HCT116 (cell line): ENCODE results near the gene KCTD18. TPM values are rescaled to one million over a fixed set of nuclear protein-coding genes. Genes with fewer than 3 reads are reported as not detected.

ENCODE experiments used
- ATAC-seq: fragments of 200-7000 bp; cut with Tn5 transposase; 2 replicates; pipeline ENCODE4 v1.9.1; 2020; ENCODE audit warnings: mild to moderate bottlenecking, moderate library complexity
- BruUV-seq: library from RNA; stranded (reverse); fragments of 400-500 nt; replicated peaks from 2 replicates; lab custom pipeline; 2021; lab: Mats Ljungman, UMichigan
- CTCF ChIA-PET: fragments of 300-600 bp; sonication (Branson Sonifier 250); formaldehyde crosslinking; loops from one replicate; lab custom pipeline; 2021; ENCODE audit warnings: antibody characterized with exemption; lab: Charles Lee
- POLR2A ChIA-PET: fragments of 300-600, 350-600 bp; sonication (Branson Sonifier 250); formaldehyde crosslinking; loops from one replicate; lab custom pipeline; 2021; ENCODE audit warnings: antibody characterized with exemption; lab: Charles Lee
- RAD21 ChIA-PET, 2 experiments: fragments of 300-600 bp; sonication (Branson Sonifier 250); formaldehyde crosslinking; loops; one replicate each; lab custom pipeline; 2023; ENCODE audit warnings: low total read pairs in 2 of 2; ENCODE audit not compliant: uncharacterized antibody in 2 of 2, unreplicated experiment in 2 of 2, low non-redundant PET in 1 of 2; lab: Charles Lee
- DNase-seq: peaks from one replicate; pipeline ENCODE4 v3.0.0-alpha.2; 2010; ENCODE audit warnings: low read depth, low spot score
- H2AFZ ChIP-seq: fragments of 200-600 bp; shearing (Covaris generic), sonication (generic); 2 replicates; pipeline ENCODE4 v1.6.1; 2017; ENCODE audit warnings: low read depth, mixed run types, mixed read lengths, antibody characterized with exemption, low read length; ENCODE audit not compliant: poor library complexity, severe bottlenecking
- H3K27ac ChIP-seq: 2 replicates; pipeline ENCODE4 v1.5.1; 2012; ENCODE audit warnings: low read depth, low read length
- H3K27me3 ChIP-seq: fragments of 200-600 bp; sonication (generic); 2 replicates; pipeline ENCODE4 v1.6.1; 2016; ENCODE audit warnings: mixed run types, low read length, mixed read lengths; ENCODE audit not compliant: insufficient read depth
- H3K36me3 ChIP-seq, 2 experiments: fragments of 200-500 bp in 1 of 2; fragments of 200-600 bp in 1 of 2; sonication (Bioruptor generic) in 1 of 2; sonication (generic) in 1 of 2; 2 replicates each; pipeline versions ENCODE4 v1.5.1 to v1.6.1; 2014 to 2016; ENCODE audit warnings: low read length in 2 of 2, inconsistent platforms in 1 of 2, mixed read lengths in 1 of 2, mixed run types in 1 of 2; ENCODE audit not compliant: insufficient read depth in 2 of 2, control insufficient read depth in 1 of 2
- H3K4me1 ChIP-seq, 2 experiments: fragments of 200-600 bp in 1 of 2; sonication (generic) in 1 of 2; 2 replicates each; pipeline versions ENCODE4 v1.5.1 to v1.6.1; 2012 to 2017; ENCODE audit warnings: low read length in 2 of 2, inconsistent platforms in 1 of 2, mild to moderate bottlenecking in 1 of 2, mixed read lengths in 1 of 2, mixed run types in 1 of 2, moderate library complexity in 1 of 2; ENCODE audit not compliant: insufficient read depth in 2 of 2, control insufficient read depth in 1 of 2
- H3K4me2 ChIP-seq: fragments of 200-600 bp; sonication (generic); 2 replicates; pipeline ENCODE4 v1.6.1; 2017; ENCODE audit warnings: mixed run types, low read length, mixed read lengths
- H3K4me3 ChIP-seq, 2 experiments: fragments of 200-600 bp in 1 of 2; sonication (generic) in 1 of 2; replicated peaks in 1 of 2; 2 replicates each; pipeline ENCODE4 v1.5.1; 2011 to 2016; ENCODE audit warnings: low read length in 2 of 2, control low read depth in 1 of 2, low read depth in 1 of 2, mild to moderate bottlenecking in 1 of 2, mixed read lengths in 1 of 2, mixed run types in 1 of 2
- H3K79me2 ChIP-seq: fragments of 200-600 bp; sonication (generic); 2 replicates; pipeline ENCODE4 v1.6.1; 2017; ENCODE audit warnings: mild to moderate bottlenecking, mixed run types, low read length, moderate library complexity, mixed read lengths; ENCODE audit not compliant: insufficient read depth
- H3K9ac ChIP-seq: fragments of 200-600 bp; sonication (generic); 2 replicates; pipeline ENCODE4 v1.6.1; 2016; ENCODE audit warnings: low read length, mixed read lengths
- H3K9me2 ChIP-seq: fragments of 200-600 bp; sonication (generic), shearing (Covaris generic); 2 replicates; pipeline ENCODE4 v1.6.1; 2017; ENCODE audit warnings: mixed run types, mild to moderate bottlenecking, moderate library complexity; ENCODE audit not compliant: insufficient read depth
- H3K9me3 ChIP-seq, 2 experiments: fragments of 200-500 bp in 1 of 2; fragments of 200-600 bp in 1 of 2; sonication (Bioruptor generic) in 1 of 2; sonication (generic) in 1 of 2; 2 replicates each; pipeline ENCODE4 v1.6.1; 2014 to 2017; ENCODE audit warnings: low read length in 2 of 2, mixed read lengths in 2 of 2, inconsistent platforms in 1 of 2, low read depth in 1 of 2, mild to moderate bottlenecking in 1 of 2, mixed run types in 1 of 2, moderate library complexity in 1 of 2; ENCODE audit not compliant: control insufficient read depth in 1 of 2, insufficient read depth in 1 of 2
- H4K20me1 ChIP-seq: fragments of 200-600 bp; sonication (generic), shearing (Covaris generic); 2 replicates; pipeline ENCODE4 v1.6.1; 2017; ENCODE audit warnings: mixed run types, mild to moderate bottlenecking, moderate library complexity; ENCODE audit not compliant: insufficient read depth
- CBX3 ChIP-seq: IDR thresholded peaks from 2 replicates; pipeline ENCODE4 v1.6.1; 2012; ENCODE audit warnings: low read depth
- CEBPB ChIP-seq: IDR thresholded peaks from 2 replicates; pipeline ENCODE4 v1.6.1; 2012; ENCODE audit warnings: low read depth
- CTCF ChIP-seq, 3 experiments: fragments of 200-600 bp in 1 of 3; sonication (generic) in 1 of 3; IDR thresholded peaks in 2 of 3; conservative IDR thresholded peaks in 1 of 3; 2 replicates each; pipeline ENCODE4 v1.5.1; 2012 to 2017; ENCODE audit warnings: low read depth in 2 of 3, low read length in 2 of 3, antibody characterized with exemption in 1 of 3, borderline replicate concordance in 1 of 3, control low read depth in 1 of 3, mild to moderate bottlenecking in 1 of 3, mixed read lengths in 1 of 3, mixed run types in 1 of 3, moderate library complexity in 1 of 3; ENCODE audit not compliant: insufficient read depth in 1 of 3
- EGR1 ChIP-seq: IDR thresholded peaks from 2 replicates; pipeline ENCODE4 v1.6.1; 2012; ENCODE audit warnings: low read depth
- ELF1 ChIP-seq: IDR thresholded peaks from 2 replicates; pipeline ENCODE4 v1.6.1; 2012; ENCODE audit warnings: low read depth, borderline replicate concordance
- EZH2 ChIP-seq: fragments of 200-600 bp; sonication (generic); IDR thresholded peaks from 2 replicates; pipeline ENCODE4 v1.6.1; 2017; ENCODE audit warnings: antibody characterized with exemption, mixed run types
- EZH2phosphoT487 ChIP-seq: fragments of 200-600 bp; IDR thresholded peaks from 2 replicates; pipeline ENCODE4 v1.6.1; 2018; ENCODE audit warnings: antibody characterized with exemption, borderline replicate concordance
- FOSL1 ChIP-seq: IDR thresholded peaks from 2 replicates; pipeline ENCODE4 v1.6.1; 2012; ENCODE audit warnings: low read depth
- JUND ChIP-seq: IDR thresholded peaks from 2 replicates; pipeline ENCODE4 v1.6.1; 2012
- MAX ChIP-seq: IDR thresholded peaks from 2 replicates; pipeline ENCODE4 v1.6.1; 2012
- POLR2AphosphoS5 ChIP-seq: IDR thresholded peaks from 2 replicates; pipeline ENCODE4 v1.6.1; 2011; ENCODE audit warnings: mild to moderate bottlenecking, low read depth, low read length, moderate library complexity
- REST ChIP-seq: IDR thresholded peaks from 2 replicates; pipeline ENCODE4 v1.6.1; 2012; ENCODE audit warnings: low read depth
- SIN3A ChIP-seq: IDR thresholded peaks from 2 replicates; pipeline ENCODE4 v1.6.1; 2012; ENCODE audit warnings: low read depth
- SP1 ChIP-seq: IDR thresholded peaks from 2 replicates; pipeline ENCODE4 v1.6.1; 2012; ENCODE audit warnings: low read depth
- SRF ChIP-seq: IDR thresholded peaks from 2 replicates; pipeline ENCODE4 v1.6.1; 2012; ENCODE audit warnings: low read depth
- YY1 ChIP-seq: IDR thresholded peaks from 2 replicates; pipeline ENCODE4 v1.6.1; 2011; ENCODE audit warnings: low read length, low read depth, moderate library complexity, mild to moderate bottlenecking; ENCODE audit not compliant: insufficient replicate concordance; ENCODE audit errors: extremely low read depth
- ZBTB33 ChIP-seq: IDR thresholded peaks from 2 replicates; pipeline ENCODE4 v1.6.1; 2011; ENCODE audit warnings: mild to moderate bottlenecking, low read length, moderate library complexity; ENCODE audit not compliant: insufficient replicate concordance; ENCODE audit errors: extremely low read depth
- ZFX ChIP-seq: fragments of 450-650 bp; IDR thresholded peaks from 2 replicates; pipeline ENCODE4 v1.6.1; 2017
- ZNF274 ChIP-seq: fragments of 200-500 bp; sonication (Bioruptor generic); IDR thresholded peaks from 2 replicates; pipeline ENCODE4 v1.6.1; 2014; ENCODE audit warnings: mild to moderate bottlenecking, low read depth, low read length, inconsistent platforms
- intact Hi-C: fragments of 100-400 bp; cut with micrococcal nuclease; formaldehyde crosslinking; loops from 2 replicates; pipeline ENCODE4 v1.10.0; 2022
- total RNA-seq: library from RNA; stranded (reverse); gene quantifications from one replicate; pipeline ENCODE4 v1.2.1, GENCODE V29; 2021; ENCODE audit not compliant: unreplicated experiment
- TF ChIP-seq, protein P1 (sequence below): IDR thresholded peaks from 2 replicates; pipeline ENCODE4 v1.6.1; 2012

The KCTD18 gene
- total RNA-seq, 1 experiment from 2014 or later: 12.8 TPM

DNA sequence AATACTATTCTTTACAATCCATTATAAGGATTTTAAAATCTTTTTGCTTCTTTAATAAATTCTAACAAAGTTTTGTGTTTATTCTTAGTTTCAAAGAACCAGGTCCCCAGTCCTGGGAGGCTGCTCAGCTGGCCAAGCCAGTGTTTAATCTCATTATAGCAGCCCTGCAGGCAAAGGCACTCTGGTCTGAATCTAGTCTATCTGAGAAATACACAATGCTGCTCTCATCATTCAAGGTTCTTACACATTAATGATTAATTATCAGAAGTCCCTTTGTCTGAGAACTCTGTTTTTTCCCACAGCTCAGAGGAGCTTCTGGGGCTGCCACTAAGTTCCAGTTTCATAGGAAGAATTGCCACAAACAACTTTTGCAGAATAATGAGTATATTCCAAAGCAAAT lies 27.7 kb downstream of the KCTD18 start:
- CTCF ChIA-PET: interaction anchor here (1.0 to 7.3 kb wide), 7 partner anchors 15 to 750 kb away, joined by 3 to 86 read pairs (median 36); no protein-coding TSS in a partner anchor
- Histone ChIP-seq H3K27ac (no peak overlapping the region), H3K4me3 (no peak overlapping the region), H3K9me2 (no peaks in the 10 kb centered on the region), H3K4me2 (no peak overlapping the region), H3K9ac (no peak overlapping the region), H3K9me3 (no peaks in the 10 kb centered on the region), H3K79me2 (no peaks in the 10 kb centered on the region), H3K4me1 (peaks cover 0 to 26% of the 10 kb centered on the region in 2 experiments; a peak in 2 of 4 replicates), H2AFZ (no peak overlapping the region), H3K36me3 (peaks cover 0 to 5% of the 10 kb centered on the region in 2 experiments; a peak in 2 of 4 replicates), H3K27me3 (no peaks in the 10 kb centered on the region), H4K20me1 (no peaks in the 10 kb centered on the region)
- no TSS peak for BruUV-seq
- no peak for TF ChIP-seq ZNF274
- TF ChIP-seq ZFX: no peak
- TF ChIP-seq MAX: no peak
- no peak for TF ChIP-seq SP1
- no peak for TF ChIP-seq CBX3
- no peak for TF ChIP-seq ELF1
- TF ChIP-seq, protein P1, sequence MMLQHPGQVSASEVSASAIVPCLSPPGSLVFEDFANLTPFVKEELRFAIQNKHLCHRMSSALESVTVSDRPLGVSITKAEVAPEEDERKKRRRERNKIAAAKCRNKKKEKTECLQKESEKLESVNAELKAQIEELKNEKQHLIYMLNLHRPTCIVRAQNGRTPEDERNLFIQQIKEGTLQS: no peak
- no peak for TF ChIP-seq SIN3A
- no peak for TF ChIP-seq CEBPB
- no peak for TF ChIP-seq REST
- TF ChIP-seq SRF: no peak
- no peak for TF ChIP-seq JUND
- no peak for TF ChIP-seq EGR1
- no peak for TF ChIP-seq EZH2phosphoT487
- no peak for TF ChIP-seq FOSL1
- TF ChIP-seq YY1: no peak
- TF ChIP-seq POLR2AphosphoS5: no peak
- no peak for TF ChIP-seq EZH2
- no peak for TF ChIP-seq CTCF (IDR thresholded peaks at IDR 0.05 in 2 of 3, conservative IDR thresholded peaks at IDR 0.05 in 1 of 3; ENCODE audit: borderline replicate concordance in 1 of 3, insufficient read depth in 1 of 3, low read depth in 2 of 3, low read length in 2 of 3)
- TF ChIP-seq ZBTB33: no peak
- ATAC-seq (no peak), DNase-seq (no peak)
- RAD21 ChIA-PET: no interaction called here
- intact Hi-C loops: loop anchor here (5.0 kb wide), 1 partner anchor 180 kb away; no protein-coding TSS in a partner anchor
- POLR2A ChIA-PET: interaction anchor here (1.2 kb wide), 1 partner anchor 509 kb away, joined by 3 read pairs; no protein-coding TSS in a partner anchor
